NCI-H128 (cell line): Measurements from ENCODE around the gene PTPRN2.

Source experiments
- DNase-seq: peaks from one replicate; lab custom pipeline; 2025; ENCODE audit not compliant: unreplicated experiment; lab: John Stamatoyannopoulos, UW

The PTPRN2 gene

GRCh38 chr7:157529768-157530560 lies 1057.7 kb downstream of the PTPRN2 start:
- DNase-seq: no peak

GRCh38 chr7:157528785-157529341 lies 1058.8 kb downstream of the PTPRN2 start:
- DNase-seq: no peak

- no peak for DNase-seq
These were observed 1059.9 kb downstream of the PTPRN2 start for GRCh38 chr7:157527686-157528085.

- DNase-seq: no peak
These were observed 1060.5 kb downstream of the PTPRN2 start for GRCh38 chr7:157526913-157527634.

- DNase-seq: no peak
These were observed 1061.4 kb downstream of the PTPRN2 start for GRCh38 chr7:157526005-157526912.

- no peak for DNase-seq
These were observed 1062.1 kb downstream of the PTPRN2 start for GRCh38 chr7:157525491-157525915.

GRCh38 chr7:157524731-157525130 lies 1062.9 kb downstream of the PTPRN2 start:
- no peak for DNase-seq

GRCh38 chr7:157523766-157524421 lies 1063.7 kb downstream of the PTPRN2 start:
- no peak for DNase-seq

- DNase-seq: no peak
These were observed 1064.3 kb downstream of the PTPRN2 start for GRCh38 chr7:157523371-157523765.

- no peak for DNase-seq
These were observed 1064.7 kb downstream of the PTPRN2 start for GRCh38 chr7:157522954-157523353.

GRCh38 chr7:157522189-157522588 lies 1065.4 kb downstream of the PTPRN2 start:
- DNase-seq: no peak

GRCh38 chr7:157521752-157522151 lies 1065.9 kb downstream of the PTPRN2 start:
- no peak for DNase-seq

GRCh38 chr7:157521061-157521731 lies 1066.4 kb downstream of the PTPRN2 start:
- no peak for DNase-seq

GRCh38 chr7:157520249-157520648 lies 1067.4 kb downstream of the PTPRN2 start:
- no peak for DNase-seq

GRCh38 chr7:157519798-157520244 lies 1067.8 kb downstream of the PTPRN2 start:
- DNase-seq: no peak

GRCh38 chr7:157519246-157519645 lies 1068.4 kb downstream of the PTPRN2 start:
- DNase-seq: no peak

GRCh38 chr7:157518514-157519175 lies 1069.0 kb downstream of the PTPRN2 start:
- DNase-seq: no peak

GRCh38 chr7:157517782-157518513 lies 1069.7 kb downstream of the PTPRN2 start:
- DNase-seq: no peak
